ENCODE measurements around the gene BRME1. TPM values are rescaled to one million over a fixed set of nuclear protein-coding genes. Genes with fewer than 3 reads are reported as not detected.
"Not testable (repeated sequence)": the region's sequence is repeated elsewhere in the genome, so short reads cannot be mapped to it uniquely, and the experiment has no call there.

The BRME1 gene
- total RNA-seq, 1 donor from 2014 or later = 3.4 TPM

DNA sequence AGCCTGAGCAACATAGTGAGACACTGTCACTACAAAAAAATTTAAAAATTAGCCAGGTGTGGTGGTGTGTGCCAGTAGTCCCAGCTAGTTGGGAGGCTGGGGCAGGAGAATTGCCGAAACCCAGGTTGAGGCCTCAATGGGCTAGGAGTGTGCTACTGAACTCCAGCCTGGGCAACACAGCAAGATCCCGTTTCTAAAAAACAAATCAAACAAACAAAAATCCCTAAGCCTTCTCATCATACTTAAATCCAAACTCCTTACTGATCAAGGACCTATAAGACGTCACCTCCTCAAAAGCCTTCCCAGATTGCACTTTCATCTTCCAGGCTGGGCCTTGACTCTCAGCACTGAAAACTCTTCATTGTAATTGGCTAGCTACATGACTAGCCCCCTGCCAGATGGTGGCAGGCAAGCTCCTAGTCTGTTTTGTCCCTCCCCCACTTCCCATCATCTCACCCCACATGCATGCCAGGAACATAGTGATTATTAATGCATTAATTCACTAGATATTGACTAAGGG lies 46.5 kb downstream of the BRME1 start:
- peaks cover 2% of the 10 kb centered on the region for H3K36me3 Mint-ChIP-seq (ENCODE audit: low read depth, unreplicated experiment)
- H3K9me3 Mint-ChIP-seq (ENCODE audit: unreplicated experiment) = no peaks in the 10 kb centered on the region
- peaks cover 10% of the 10 kb centered on the region for H3K4me1 Mint-ChIP-seq (ENCODE audit: unreplicated experiment)
- H3K4me3 Mint-ChIP-seq (ENCODE audit: unreplicated experiment) = no peak overlapping the region
- no peak for DNase-seq (ENCODE audit: low spot score)
- peak overlapping the region; percentile 20 for H3K27ac Mint-ChIP-seq (ENCODE audit: unreplicated experiment)
- peaks cover 13% of the 10 kb centered on the region for H3K27me3 Mint-ChIP-seq (ENCODE audit: unreplicated experiment)
- TF ChIP-seq, protein P1, sequence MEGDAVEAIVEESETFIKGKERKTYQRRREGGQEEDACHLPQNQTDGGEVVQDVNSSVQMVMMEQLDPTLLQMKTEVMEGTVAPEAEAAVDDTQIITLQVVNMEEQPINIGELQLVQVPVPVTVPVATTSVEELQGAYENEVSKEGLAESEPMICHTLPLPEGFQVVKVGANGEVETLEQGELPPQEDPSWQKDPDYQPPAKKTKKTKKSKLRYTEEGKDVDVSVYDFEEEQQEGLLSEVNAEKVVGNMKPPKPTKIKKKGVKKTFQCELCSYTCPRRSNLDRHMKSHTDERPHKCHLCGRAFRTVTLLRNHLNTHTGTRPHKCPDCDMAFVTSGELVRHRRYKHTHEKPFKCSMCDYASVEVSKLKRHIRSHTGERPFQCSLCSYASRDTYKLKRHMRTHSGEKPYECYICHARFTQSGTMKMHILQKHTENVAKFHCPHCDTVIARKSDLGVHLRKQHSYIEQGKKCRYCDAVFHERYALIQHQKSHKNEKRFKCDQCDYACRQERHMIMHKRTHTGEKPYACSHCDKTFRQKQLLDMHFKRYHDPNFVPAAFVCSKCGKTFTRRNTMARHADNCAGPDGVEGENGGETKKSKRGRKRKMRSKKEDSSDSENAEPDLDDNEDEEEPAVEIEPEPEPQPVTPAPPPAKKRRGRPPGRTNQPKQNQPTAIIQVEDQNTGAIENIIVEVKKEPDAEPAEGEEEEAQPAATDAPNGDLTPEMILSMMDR (IDR thresholded peaks at IDR 0.05; ENCODE audit: unreplicated experiment) = no peak

DNA sequence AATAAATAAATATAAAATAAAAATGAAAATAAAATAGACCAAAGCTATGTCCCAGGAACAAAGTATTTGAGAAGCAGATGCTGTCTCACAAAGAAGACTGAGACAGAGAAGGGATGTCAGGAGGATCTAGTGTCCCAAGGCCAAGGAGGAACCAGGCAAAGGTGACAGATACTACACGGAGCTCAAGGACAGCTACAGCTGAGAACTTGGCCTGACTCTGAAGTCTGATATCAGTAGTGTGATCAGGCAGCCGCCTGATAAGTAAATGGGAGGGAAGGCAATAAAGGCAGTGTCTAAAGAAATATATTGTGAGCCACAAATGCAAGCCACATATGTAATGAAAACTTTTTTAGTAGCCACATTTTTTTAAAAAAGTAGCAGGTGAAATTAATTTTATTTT lies 49.4 kb downstream of the BRME1 start:
- TF ChIP-seq, protein P1 (IDR thresholded peaks at IDR 0.05; ENCODE audit: unreplicated experiment) = no peak
- Mint-ChIP-seq H3K27me3 (ENCODE audit: unreplicated experiment) (peaks cover 6% of the 10 kb centered on the region), H3K27ac (ENCODE audit: unreplicated experiment) (no peak overlapping the region), H3K36me3 (ENCODE audit: low read depth, unreplicated experiment) (no peaks in the 10 kb centered on the region), H3K9me3 (ENCODE audit: unreplicated experiment) (no peaks in the 10 kb centered on the region), H3K4me1 (ENCODE audit: unreplicated experiment) (peaks cover 3% of the 10 kb centered on the region), H3K4me3 (ENCODE audit: unreplicated experiment) (no peak overlapping the region)
- no peak for DNase-seq (ENCODE audit: low spot score)

DNA sequence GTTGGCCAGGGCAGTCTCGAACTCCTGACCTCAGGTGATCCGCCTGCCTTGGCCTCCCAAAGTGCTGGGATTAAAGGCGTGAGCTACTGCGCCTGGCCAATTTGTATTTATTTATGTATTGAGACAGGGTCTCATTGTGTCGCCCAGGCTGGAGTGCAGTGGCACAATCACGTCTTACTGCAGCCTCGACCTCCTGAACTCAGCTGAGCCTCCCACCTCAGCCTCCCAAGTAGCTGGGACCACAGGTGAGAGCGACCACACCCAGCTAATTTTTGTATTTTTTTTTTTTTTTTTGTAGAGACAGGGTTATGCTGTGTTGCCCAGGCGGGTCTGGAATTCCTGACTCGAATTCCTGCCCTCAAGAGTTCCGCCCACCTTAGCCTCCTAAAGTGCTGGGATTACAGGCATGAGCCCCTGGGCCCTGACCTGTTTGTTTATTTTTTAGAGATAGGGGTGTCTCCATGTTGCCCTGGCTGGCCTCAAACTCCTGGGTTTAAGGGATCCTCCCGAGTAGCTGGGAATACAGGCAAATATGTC lies 53.7 kb downstream of the BRME1 start:
- H3K4me1 Mint-ChIP-seq (ENCODE audit: unreplicated experiment) = not testable (repeated sequence)

DNA sequence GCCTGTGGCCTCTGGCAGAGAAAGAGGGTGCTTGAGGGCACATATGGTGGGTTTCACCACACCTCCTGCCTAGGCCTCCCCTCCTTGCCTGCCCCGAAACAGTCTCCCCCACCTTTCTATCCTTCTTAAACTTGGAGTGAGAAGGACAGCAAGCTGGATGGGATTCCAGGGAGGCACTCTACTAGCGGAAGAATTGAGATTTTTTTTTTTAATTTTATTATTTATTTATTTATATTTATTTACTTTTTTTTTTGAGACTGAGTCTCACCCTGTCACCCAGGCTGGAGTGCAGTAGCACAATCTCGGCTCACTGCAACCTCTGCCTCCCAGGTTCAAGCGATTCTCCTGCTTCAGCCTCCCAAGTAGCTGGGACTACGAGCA lies 54.2 kb downstream of the BRME1 start:
- H3K4me1 Mint-ChIP-seq (ENCODE audit: unreplicated experiment); H3K27ac Mint-ChIP-seq (ENCODE audit: unreplicated experiment); H3K36me3 Mint-ChIP-seq (ENCODE audit: low read depth, unreplicated experiment); H3K4me3 Mint-ChIP-seq (ENCODE audit: unreplicated experiment); DNase-seq (ENCODE audit: low spot score); H3K9me3 Mint-ChIP-seq (ENCODE audit: unreplicated experiment): not testable (repeated sequence)
- H3K27me3 Mint-ChIP-seq (ENCODE audit: unreplicated experiment) = peaks cover 15% of the 10 kb centered on the region

More for the DNA sequence above, 53.7 kb downstream of the BRME1 start:
- H3K27ac Mint-ChIP-seq (ENCODE audit: unreplicated experiment); H3K9me3 Mint-ChIP-seq (ENCODE audit: unreplicated experiment); DNase-seq (ENCODE audit: low spot score); H3K36me3 Mint-ChIP-seq (ENCODE audit: low read depth, unreplicated experiment); H3K4me3 Mint-ChIP-seq (ENCODE audit: unreplicated experiment): not testable (repeated sequence)
- H3K27me3 Mint-ChIP-seq (ENCODE audit: unreplicated experiment) = peaks cover 14% of the 10 kb centered on the region

DNA sequence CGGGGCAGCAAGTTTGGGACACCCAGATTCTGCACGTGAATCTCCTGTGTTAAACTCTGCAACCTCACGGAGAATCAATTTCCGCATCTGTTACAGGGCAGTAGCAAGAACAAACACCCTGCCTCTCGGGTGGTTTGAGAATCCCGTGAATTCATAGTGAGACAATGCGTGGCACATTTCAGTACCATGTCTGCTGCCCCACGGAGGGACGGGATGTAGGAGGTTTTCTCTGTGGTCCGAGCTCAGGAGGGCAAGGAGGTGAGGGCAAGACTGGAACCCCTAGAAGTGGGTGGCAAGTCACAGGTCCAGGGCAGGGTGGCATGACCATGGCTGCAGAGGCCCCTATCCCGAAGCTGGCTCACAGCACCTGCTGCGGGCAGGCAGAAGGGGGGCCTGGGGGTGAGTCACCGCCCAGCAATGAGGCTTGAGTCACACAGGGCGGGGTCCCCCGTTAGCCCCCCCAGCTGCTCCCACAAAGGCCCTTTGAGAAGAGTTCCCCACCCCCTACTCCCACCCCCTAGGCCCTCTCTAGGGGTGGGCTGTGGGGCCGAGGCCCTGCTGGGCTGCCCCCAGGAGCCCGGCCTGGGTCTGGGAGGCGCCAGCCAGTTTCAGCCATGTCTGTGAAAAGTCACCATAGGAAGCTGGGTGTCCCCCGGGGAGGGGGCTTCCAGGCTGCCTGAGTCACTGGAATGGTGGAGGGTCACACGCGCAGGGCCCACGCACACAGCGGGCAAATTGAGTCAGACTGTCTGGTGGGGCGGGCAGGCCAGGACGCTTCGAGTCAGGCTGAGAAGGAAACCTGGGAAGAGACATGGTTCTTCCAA lies 54.8 kb downstream of the BRME1 start:
- no peak for DNase-seq (ENCODE audit: low spot score)
- TF ChIP-seq, protein P1 (IDR thresholded peaks at IDR 0.05; ENCODE audit: unreplicated experiment) = no peak
- peaks cover 19% of the 10 kb centered on the region for H3K27me3 Mint-ChIP-seq (ENCODE audit: unreplicated experiment)
- H3K4me3 Mint-ChIP-seq (ENCODE audit: unreplicated experiment) = no peak overlapping the region
- no peaks in the 10 kb centered on the region for H3K36me3 Mint-ChIP-seq (ENCODE audit: low read depth, unreplicated experiment)
- H3K27ac Mint-ChIP-seq (ENCODE audit: unreplicated experiment) = peak overlapping the region; percentile 92
- H3K9me3 Mint-ChIP-seq (ENCODE audit: unreplicated experiment) = no peaks in the 10 kb centered on the region
- H3K4me1 Mint-ChIP-seq (ENCODE audit: unreplicated experiment) = peaks cover 7% of the 10 kb centered on the region

All from endothelial cell (in vitro differentiated cells).